Measurements from ENCODE around the gene TUT4. TPM values are rescaled to one million over a fixed set of nuclear protein-coding genes. Genes with fewer than 3 reads are reported as not detected.

Gene TUT4
- total RNA-seq, 1 experiment from 2014 or later: 22.3 TPM

DNA sequence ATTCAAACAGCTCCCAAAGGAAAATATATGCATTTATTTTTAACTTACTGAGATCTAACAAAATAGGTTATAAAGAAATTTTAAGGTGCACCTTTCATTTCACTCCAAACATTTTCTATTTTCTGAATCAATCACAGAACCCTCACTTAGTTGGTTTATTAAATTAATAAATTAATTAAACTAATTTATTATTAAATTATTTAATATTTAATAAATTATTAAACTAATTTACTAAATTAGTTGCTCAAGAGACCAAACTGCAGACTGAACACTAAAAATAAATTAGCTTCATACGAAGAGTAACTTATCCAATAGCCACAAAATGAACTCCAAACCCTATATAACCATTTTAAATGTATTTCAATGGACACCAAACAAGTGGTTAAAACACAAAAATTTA is 80.5 kb downstream of the TUT4 start:
- DNase-seq (ENCODE audit: low read depth): no peak

DNA sequence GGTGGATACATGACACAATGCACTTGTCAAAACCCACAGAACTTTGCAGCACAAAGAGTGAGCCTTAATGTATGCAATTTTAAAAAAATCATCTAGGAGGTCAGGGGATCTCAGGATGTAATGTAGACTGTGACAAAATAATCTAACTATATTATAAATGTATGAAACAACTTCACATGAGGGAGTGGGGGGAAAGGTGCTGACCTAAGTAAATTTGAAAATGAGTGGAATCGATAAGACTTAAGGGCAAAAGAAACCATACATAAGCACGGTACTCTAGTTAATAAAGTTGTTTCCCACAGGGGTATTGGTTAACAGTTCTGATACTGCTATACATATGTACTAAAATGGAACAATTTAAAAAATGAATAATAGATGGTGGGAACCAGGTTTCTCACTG is 83.8 kb downstream of the TUT4 start:
- no peak for DNase-seq (ENCODE audit: low read depth)

DNA sequence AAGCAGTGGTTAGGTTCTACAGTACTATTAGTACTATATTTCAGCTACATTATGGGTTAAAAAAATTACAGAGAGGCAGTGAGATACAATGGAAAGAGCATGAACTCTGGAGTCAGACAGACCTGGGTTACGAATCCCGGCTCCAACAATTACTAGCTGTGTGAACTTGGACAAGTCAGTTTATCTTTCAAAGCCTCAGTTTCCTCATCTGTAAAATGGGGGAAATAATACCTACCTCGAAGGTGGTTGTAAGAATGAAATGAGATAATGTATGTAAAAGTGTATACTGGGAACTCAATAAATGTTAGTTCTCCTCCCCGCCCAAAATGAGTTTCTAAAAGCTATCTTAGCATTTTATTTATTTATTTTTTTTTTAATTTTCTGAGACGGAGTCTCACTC is 89.0 kb downstream of the TUT4 start:
- DNase-seq (ENCODE audit: low read depth): no peak

GRCh38 chr1:52461821-52462220 is 91.1 kb downstream of the TUT4 start:
- DNase-seq (ENCODE audit: low read depth): no peak

GRCh38 chr1:52460694-52461093 is 92.2 kb downstream of the TUT4 start:
- DNase-seq (ENCODE audit: low read depth): peak; percentile 6

GRCh38 chr1:52455686-52456085 is 97.2 kb downstream of the TUT4 start:
- no peak for DNase-seq (ENCODE audit: low read depth)

DNA sequence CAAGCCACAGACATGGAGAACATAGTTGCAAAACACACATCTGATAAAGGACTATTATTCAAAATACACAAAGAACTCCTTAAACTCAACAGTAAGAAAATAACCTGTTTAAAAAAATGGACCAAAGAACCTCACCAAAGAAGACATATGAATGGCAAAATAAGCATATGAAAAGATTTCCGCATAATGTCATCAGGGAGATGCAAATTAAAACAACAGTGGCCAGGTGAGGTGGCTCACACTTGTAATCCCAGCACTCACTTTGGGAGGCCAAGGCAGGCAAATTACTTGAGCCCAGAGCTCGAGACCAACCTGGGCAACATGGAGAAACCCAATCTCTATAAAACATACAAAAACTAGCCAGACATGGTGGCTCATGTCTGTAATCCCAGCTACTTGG is 98.1 kb downstream of the TUT4 start:
- DNase-seq (ENCODE audit: low read depth): no peak

GRCh38 chr1:52454127-52454526 is 98.8 kb downstream of the TUT4 start:
- DNase-seq (ENCODE audit: low read depth): no peak

DNA sequence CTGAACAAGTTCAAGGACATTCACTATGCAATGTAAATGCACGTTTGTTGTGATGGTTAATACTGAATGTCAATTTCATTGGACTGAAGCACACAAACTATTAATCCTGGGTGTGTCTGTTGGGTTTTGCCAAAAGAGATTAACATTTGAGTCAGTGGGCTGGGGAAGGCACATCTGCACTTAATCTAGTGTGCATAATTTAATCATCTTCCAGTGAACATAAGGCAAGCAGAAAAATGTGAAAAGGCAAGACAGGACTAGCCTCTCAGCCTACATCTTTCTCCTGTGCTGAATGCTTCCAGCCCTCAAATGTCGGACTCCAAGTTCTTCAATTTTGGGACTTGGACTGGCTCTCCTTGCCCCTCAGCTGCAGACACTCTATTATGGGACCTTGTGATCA is 108.4 kb downstream of the TUT4 start:
- no peak for DNase-seq (ENCODE audit: low read depth)

DNA sequence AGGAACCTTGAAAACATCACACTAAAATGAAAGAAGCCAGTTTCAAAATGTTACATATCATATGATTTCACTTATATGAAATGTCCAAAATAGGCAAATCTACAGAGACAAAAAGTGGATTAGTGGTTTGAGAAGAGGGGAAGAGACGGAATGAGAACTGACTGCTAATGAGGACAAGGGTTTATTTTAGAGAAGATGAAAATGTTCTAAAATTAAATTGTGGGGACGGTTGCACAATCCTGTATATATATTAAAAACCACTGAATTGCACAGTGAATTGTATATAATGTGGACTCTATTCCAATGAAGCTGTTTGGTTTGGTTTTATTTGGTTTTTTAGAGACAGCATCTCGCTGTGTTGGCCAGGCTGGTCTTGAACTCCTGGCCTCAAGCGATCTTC is 112.9 kb downstream of the TUT4 start:
- no peak for DNase-seq (ENCODE audit: low read depth)

DNA sequence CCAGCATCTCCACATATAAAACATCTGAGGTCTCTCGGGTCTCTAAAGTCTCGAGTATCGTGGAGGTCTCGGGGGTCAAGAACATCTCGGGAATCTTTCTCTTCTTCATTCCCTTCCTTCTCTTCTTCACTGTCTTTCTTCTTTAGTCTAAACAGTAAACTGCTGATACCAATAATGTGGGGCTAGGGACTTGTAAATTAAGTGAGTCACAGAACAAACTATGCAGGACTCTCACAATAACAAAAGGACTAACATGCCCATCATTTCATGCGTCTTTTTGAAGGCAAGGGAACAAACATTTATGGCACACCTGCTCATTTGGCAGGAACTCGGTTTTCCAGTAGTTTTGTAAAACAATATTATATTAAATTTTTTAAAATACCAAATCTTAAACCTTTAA is 116.1 kb downstream of the TUT4 start:
- no peak for DNase-seq (ENCODE audit: low read depth)

GRCh38 chr1:52435650-52436049 is 117.2 kb downstream of the TUT4 start:
- no peak for DNase-seq (ENCODE audit: low read depth)

DNA sequence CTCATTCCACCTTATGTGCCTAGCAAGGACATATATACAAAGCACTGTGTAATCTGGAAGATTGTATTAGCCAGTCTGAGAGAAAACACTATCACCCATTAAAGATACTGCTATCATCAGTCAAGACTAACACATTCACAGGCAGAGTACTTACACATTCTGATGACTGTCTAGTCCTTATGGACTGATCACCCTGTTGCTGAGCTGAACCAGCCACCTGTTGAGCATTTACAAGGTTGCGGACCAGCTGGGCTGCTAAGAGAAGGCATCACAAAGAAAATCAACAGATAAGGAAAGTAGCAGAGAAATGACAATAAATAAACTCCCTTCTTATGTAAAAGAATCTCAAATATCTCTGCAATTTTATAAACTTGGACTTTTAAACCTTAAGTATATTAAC is 117.7 kb downstream of the TUT4 start:
- DNase-seq (ENCODE audit: low read depth): no peak

- no peak for DNase-seq (ENCODE audit: low read depth)
Observed at GRCh38 chr1:52432807-52433206, 120.1 kb downstream of the TUT4 start.

- no peak for DNase-seq (ENCODE audit: low read depth)
Observed at GRCh38 chr1:52427152-52427551, 125.7 kb downstream of the TUT4 start.

DNA sequence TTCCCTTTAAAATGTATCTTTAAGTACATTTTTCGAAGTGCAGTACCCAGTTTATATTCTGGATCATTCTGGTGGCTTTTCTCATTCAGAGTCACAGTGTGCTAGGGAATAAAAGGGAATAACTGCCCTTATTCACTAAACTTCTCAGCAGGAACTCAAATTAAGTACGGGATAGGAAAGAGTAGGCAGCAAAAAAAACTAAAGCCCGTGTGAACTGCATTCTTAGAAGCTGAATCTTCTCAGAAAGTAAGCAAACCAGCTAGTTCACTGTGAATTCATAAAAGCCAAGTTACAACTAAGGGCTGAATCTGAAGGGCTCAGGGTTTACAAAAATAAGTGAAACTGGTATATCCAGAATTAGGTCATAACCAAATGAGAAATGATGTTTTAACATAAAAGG is 126.5 kb downstream of the TUT4 start:
- DNase-seq (ENCODE audit: low read depth): no peak

DNA sequence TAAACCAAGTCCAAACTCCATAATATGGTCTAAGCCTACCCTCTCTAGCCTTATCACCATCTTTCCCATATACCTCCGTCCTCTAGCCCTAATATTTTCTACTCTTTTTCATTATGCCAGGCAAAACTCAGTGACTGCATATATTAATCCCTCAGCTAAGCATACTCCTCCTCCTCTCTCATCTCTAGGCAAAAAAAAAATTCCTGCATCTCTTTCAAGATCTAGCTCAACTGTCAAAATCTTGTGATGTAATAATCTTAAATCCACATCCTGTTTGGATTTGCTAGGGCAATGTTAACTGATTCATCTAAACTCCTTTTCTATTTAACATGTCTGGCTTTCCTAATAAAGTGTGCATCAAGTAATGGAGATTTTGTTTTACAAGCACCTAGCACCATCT is 128.1 kb downstream of the TUT4 start:
- peak; percentile 25 for DNase-seq (ENCODE audit: low read depth)

- DNase-seq (ENCODE audit: low read depth): peak; percentile 23
Observed at GRCh38 chr1:52424231-52424636, 128.7 kb downstream of the TUT4 start.

DNA sequence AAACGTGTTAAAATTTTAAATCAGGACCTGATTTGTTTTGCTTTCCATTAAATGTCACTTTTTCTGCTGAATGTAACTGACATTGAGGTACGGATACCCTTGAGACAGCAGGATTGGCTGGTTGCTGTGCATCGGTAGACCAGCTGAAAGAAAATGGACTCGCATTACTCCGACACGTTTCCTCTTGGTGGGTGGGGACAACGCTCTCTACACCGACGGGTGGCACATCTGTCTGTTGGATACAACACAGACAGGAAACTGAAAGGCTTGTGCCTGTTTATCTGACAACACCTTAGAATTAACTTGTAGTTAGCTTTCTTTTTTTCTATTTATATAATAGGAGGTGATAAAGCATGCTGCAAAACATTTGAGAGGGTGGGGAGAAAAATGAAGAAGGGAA is 129.1 kb downstream of the TUT4 start:
- no peak for DNase-seq (ENCODE audit: low read depth)

DNA sequence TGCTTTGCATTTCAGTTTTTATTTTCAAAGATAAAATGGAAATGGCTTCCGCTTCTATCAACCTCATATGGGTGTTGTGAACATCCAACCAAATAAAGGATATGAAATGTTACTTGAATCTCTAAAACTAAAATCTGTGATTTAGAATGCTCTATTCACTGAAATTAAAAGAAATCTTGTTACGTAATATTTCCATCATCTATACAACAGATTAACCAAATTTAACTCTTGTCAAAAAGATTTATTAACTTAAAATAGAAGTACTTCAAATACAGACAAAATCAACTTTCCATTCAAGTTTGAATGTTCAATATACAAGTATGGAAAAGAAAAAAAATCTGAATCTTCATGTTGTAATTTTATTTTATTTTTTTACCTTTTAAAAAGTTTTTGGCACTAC is 129.8 kb downstream of the TUT4 start:
- no peak for DNase-seq (ENCODE audit: low read depth)

DNA sequence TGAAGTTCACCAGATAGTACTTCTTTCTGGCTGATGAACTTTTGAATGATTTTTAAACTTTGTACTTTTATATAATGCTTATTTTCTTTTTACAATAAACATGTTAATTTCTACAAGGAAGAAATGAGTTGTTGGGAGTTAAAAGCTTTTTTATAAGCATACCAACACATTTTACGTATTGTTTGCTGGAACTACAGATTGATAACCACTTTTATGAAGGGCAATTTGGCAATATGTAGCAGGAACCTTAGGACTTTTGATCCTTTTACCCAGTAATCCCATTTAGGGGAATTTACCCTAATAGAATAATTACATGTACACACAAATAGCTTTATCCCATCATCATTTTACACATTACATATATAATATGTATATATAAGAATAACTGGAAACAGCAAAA is 132.2 kb downstream of the TUT4 start:
- DNase-seq (ENCODE audit: low read depth): no peak

- DNase-seq (ENCODE audit: low read depth): no peak
Observed at GRCh38 chr1:52416811-52417210, 136.1 kb downstream of the TUT4 start.

- no peak for DNase-seq (ENCODE audit: low read depth)
Observed at GRCh38 chr1:52414942-52415341, 137.9 kb downstream of the TUT4 start.

- peak; percentile 40 for DNase-seq (ENCODE audit: low read depth)
Observed at GRCh38 chr1:52413410-52413989, 139.4 kb downstream of the TUT4 start.

DNA sequence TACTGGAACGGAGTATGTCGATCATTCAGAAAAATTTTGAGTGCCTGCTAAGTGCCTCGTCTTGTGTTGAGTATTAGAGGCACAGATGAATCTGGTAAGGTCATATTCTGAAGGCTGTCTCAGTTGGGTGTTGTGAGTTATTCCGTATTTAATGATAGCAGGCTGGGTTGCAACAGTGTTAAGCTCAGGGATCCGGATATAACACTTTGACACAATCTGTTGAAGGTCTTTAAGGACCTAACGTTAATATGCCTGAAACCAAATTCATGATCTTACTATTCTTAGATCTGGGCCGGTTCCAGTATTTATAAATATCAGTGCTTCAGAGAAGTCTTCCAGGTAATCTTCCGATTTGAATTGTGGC is 147.9 kb downstream of the TUT4 start:
- no peak for DNase-seq (ENCODE audit: low read depth)
